Measurements from ENCODE around the gene KIAA1210. TPM values are rescaled to one million over a fixed set of nuclear protein-coding genes. Genes with fewer than 3 reads are reported as not detected.
A peak's percentile ranks its signal among the peaks of the same experiment; 100 is the strongest.

KIAA1210 gene
- not detected in 2 replicates for total RNA-seq
- long read RNA-seq = 0 reads

GRCh38 chrX:119127650-119128049, at the start of gene KIAA1210:
TSS of gene KIAA1210 (minus strand) at chrX:119127812. CDS start at chrX:119123642, 4,170 bp downstream.
- Mint-ChIP-seq H3K27me3 (ENCODE audit: unreplicated experiment) (peaks cover 5% of the 10 kb centered on the region), H3K9me3 (ENCODE audit: unreplicated experiment) (no peaks in the 10 kb centered on the region), H3K4me1 (ENCODE audit: unreplicated experiment) (no peaks in the 10 kb centered on the region), H3K36me3 (ENCODE audit: unreplicated experiment) (no peaks in the 10 kb centered on the region), H3K27ac (ENCODE audit: unreplicated experiment) (no peak within 1 kb of the TSS), H3K4me3 (ENCODE audit: unreplicated experiment) (no peak within 1 kb of the TSS)
- no peak for DNase-seq (ENCODE audit: extremely low spot score, unreplicated experiment)
- no peak for TF ChIP-seq CTCF (IDR thresholded peaks at IDR 0.05)

GRCh38 chrX:119177278-119177677, 49.7 kb upstream of the KIAA1210 start:
- H3K36me3 Mint-ChIP-seq (ENCODE audit: unreplicated experiment) = no peaks in the 10 kb centered on the region
- H3K4me3 Mint-ChIP-seq (ENCODE audit: unreplicated experiment) = no peak overlapping the region
- H3K9me3 Mint-ChIP-seq (ENCODE audit: unreplicated experiment) = peaks cover under 1% of the 10 kb centered on the region
- H3K4me1 Mint-ChIP-seq (ENCODE audit: unreplicated experiment) = no peaks in the 10 kb centered on the region
- TF ChIP-seq CTCF (IDR thresholded peaks at IDR 0.05) = no peak
- H3K27me3 Mint-ChIP-seq (ENCODE audit: unreplicated experiment) = no peaks in the 10 kb centered on the region
- DNase-seq (ENCODE audit: extremely low spot score, unreplicated experiment) = peak; percentile 15
- no peak overlapping the region for H3K27ac Mint-ChIP-seq (ENCODE audit: unreplicated experiment)

GRCh38 chrX:119174900-119175299, 47.3 kb upstream of the KIAA1210 start:
- H3K36me3 Mint-ChIP-seq (ENCODE audit: unreplicated experiment) = no peaks in the 10 kb centered on the region
- no peaks in the 10 kb centered on the region for H3K27me3 Mint-ChIP-seq (ENCODE audit: unreplicated experiment)
- DNase-seq (ENCODE audit: extremely low spot score, unreplicated experiment) = peak; percentile 13
- H3K27ac Mint-ChIP-seq (ENCODE audit: unreplicated experiment) = no peak overlapping the region
- TF ChIP-seq CTCF (IDR thresholded peaks at IDR 0.05) = no peak
- H3K4me1 Mint-ChIP-seq (ENCODE audit: unreplicated experiment) = no peaks in the 10 kb centered on the region
- H3K9me3 Mint-ChIP-seq (ENCODE audit: unreplicated experiment) = no peaks in the 10 kb centered on the region
- H3K4me3 Mint-ChIP-seq (ENCODE audit: unreplicated experiment) = no peak overlapping the region

DNA sequence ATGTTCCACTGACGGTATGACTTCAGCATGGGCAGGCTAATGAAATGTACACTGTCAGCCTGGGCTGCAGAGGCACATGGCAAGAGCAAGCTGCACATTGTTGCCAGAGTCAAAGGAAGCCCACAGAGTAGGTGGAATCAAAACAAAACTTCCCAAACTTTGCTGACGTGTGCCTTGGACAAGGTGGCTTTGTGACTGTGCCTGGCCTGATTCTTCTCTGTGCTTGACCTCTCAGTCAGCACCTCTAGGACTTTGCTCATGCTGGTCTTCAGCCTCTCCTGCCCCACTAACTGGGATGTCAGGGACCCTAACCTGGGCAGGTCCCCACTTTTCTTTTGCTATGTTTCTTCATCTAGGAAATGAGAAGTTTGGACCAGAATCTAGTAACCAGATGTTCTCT, 40.5 kb upstream of the KIAA1210 start:
- H3K9me3 Mint-ChIP-seq (ENCODE audit: unreplicated experiment) = peaks cover 4% of the 10 kb centered on the region
- H3K36me3 Mint-ChIP-seq (ENCODE audit: unreplicated experiment) = no peaks in the 10 kb centered on the region
- no peak for TF ChIP-seq CTCF (IDR thresholded peaks at IDR 0.05)
- no peak overlapping the region for H3K4me3 Mint-ChIP-seq (ENCODE audit: unreplicated experiment)
- no peaks in the 10 kb centered on the region for H3K27me3 Mint-ChIP-seq (ENCODE audit: unreplicated experiment)
- H3K4me1 Mint-ChIP-seq (ENCODE audit: unreplicated experiment) = no peaks in the 10 kb centered on the region
- no peak overlapping the region for H3K27ac Mint-ChIP-seq (ENCODE audit: unreplicated experiment)
- DNase-seq (ENCODE audit: extremely low spot score, unreplicated experiment) = peak; percentile 62

- Mint-ChIP-seq H3K9me3 (ENCODE audit: unreplicated experiment) (no peaks in the 10 kb centered on the region), H3K36me3 (ENCODE audit: unreplicated experiment) (no peaks in the 10 kb centered on the region), H3K27me3 (ENCODE audit: unreplicated experiment) (no peaks in the 10 kb centered on the region), H3K27ac (ENCODE audit: unreplicated experiment) (no peak overlapping the region), H3K4me3 (ENCODE audit: unreplicated experiment) (no peak overlapping the region), H3K4me1 (ENCODE audit: unreplicated experiment) (no peaks in the 10 kb centered on the region)
- no peak for DNase-seq (ENCODE audit: extremely low spot score, unreplicated experiment)
- no peak for TF ChIP-seq CTCF (IDR thresholded peaks at IDR 0.05)
These were observed 30.6 kb upstream of the KIAA1210 start for GRCh38 chrX:119158226-119158625.
